SKM-1 treated with dmso at 0.1 percent for 144 hours (cell line): ENCODE measurements around the gene ROR2.

Experiments used
- DNase-seq: peaks from one replicate; lab custom pipeline; 2025; ENCODE audit not compliant: unreplicated experiment; lab: John Stamatoyannopoulos, UW

The ROR2 gene

GRCh38 chr9:91948597-91949391 is 1.2 kb downstream of the ROR2 start:
- DNase-seq: no peak

- DNase-seq: no peak
These were observed 1.9 kb downstream of the ROR2 start for GRCh38 chr9:91948101-91948596.

GRCh38 chr9:91946653-91947488 is 3.2 kb downstream of the ROR2 start:
- DNase-seq: no peak

GRCh38 chr9:91946196-91946595 is 3.8 kb downstream of the ROR2 start:
- DNase-seq: no peak

GRCh38 chr9:91945277-91946085 is 4.5 kb downstream of the ROR2 start:
- DNase-seq: no peak

GRCh38 chr9:91944711-91945110 is 5.3 kb downstream of the ROR2 start:
- no peak for DNase-seq

GRCh38 chr9:91943478-91944470 is 6.3 kb downstream of the ROR2 start:
- DNase-seq: no peak

GRCh38 chr9:91942201-91942600 is 7.8 kb downstream of the ROR2 start:
- no peak for DNase-seq

GRCh38 chr9:91939978-91940377 is 10.1 kb downstream of the ROR2 start:
- no peak for DNase-seq

- DNase-seq: no peak
These were observed 12.3 kb downstream of the ROR2 start for GRCh38 chr9:91937727-91938126.

- DNase-seq: no peak
These were observed 13.0 kb downstream of the ROR2 start for GRCh38 chr9:91937056-91937455.

GRCh38 chr9:91935805-91936514 is 14.1 kb downstream of the ROR2 start:
- DNase-seq: no peak

- no peak for DNase-seq
These were observed 14.8 kb downstream of the ROR2 start for GRCh38 chr9:91935066-91935749.

GRCh38 chr9:91934654-91935053 is 15.4 kb downstream of the ROR2 start:
- no peak for DNase-seq

- DNase-seq: no peak
These were observed 16.3 kb downstream of the ROR2 start for GRCh38 chr9:91933556-91934352.

- DNase-seq: no peak
These were observed 19.6 kb downstream of the ROR2 start for GRCh38 chr9:91930475-91930874.

GRCh38 chr9:91929331-91929730 is 20.7 kb downstream of the ROR2 start:
- DNase-seq: no peak

- DNase-seq: no peak
These were observed 22.0 kb downstream of the ROR2 start for GRCh38 chr9:91927922-91928510.
